ENCODE data around the gene CTNNBIP1.

CTNNBIP1 gene

GRCh38 chr1:9840176-9840575 is 69.9 kb downstream of the CTNNBIP1 start:
- no peak overlapping the region for H3K4me3 ChIP-seq (replicated peaks; ENCODE audit: low read depth, low read length)
- TF ChIP-seq CTCF (IDR thresholded peaks at IDR 0.05; ENCODE audit: low read length, missing control alignments) = no peak
- no peak for DNase-seq (ENCODE audit: low read depth)

GRCh38 chr1:9838946-9839345 is 71.1 kb downstream of the CTNNBIP1 start:
- TF ChIP-seq CTCF (IDR thresholded peaks at IDR 0.05; ENCODE audit: low read length, missing control alignments) = no peak
- no peak for DNase-seq (ENCODE audit: low read depth)
- no peak overlapping the region for H3K4me3 ChIP-seq (replicated peaks; ENCODE audit: low read depth, low read length)

- no peak for DNase-seq (ENCODE audit: low read depth)
- TF ChIP-seq CTCF (IDR thresholded peaks at IDR 0.05; ENCODE audit: low read length, missing control alignments) = no peak
- H3K4me3 ChIP-seq (replicated peaks; ENCODE audit: low read depth, low read length) = no peak overlapping the region
Measured at GRCh38 chr1:9836632-9836960, 73.5 kb downstream of the CTNNBIP1 start.

GRCh38 chr1:9835758-9836631 is 74.1 kb downstream of the CTNNBIP1 start:
- peak; percentile 52 for DNase-seq (ENCODE audit: low read depth)
- TF ChIP-seq CTCF (IDR thresholded peaks at IDR 0.05; ENCODE audit: low read length, missing control alignments) = no peak
- H3K4me3 ChIP-seq (replicated peaks; ENCODE audit: low read depth, low read length) = no peak overlapping the region

- H3K4me3 ChIP-seq (replicated peaks; ENCODE audit: low read depth, low read length) = no peak overlapping the region
- TF ChIP-seq CTCF (IDR thresholded peaks at IDR 0.05; ENCODE audit: low read length, missing control alignments) = no peak
- DNase-seq (ENCODE audit: low read depth) = no peak
Measured at GRCh38 chr1:9835404-9835757, 74.7 kb downstream of the CTNNBIP1 start.

- no peak overlapping the region for H3K4me3 ChIP-seq (replicated peaks; ENCODE audit: low read depth, low read length)
- no peak for TF ChIP-seq CTCF (IDR thresholded peaks at IDR 0.05; ENCODE audit: low read length, missing control alignments)
- no peak for DNase-seq (ENCODE audit: low read depth)
Measured at GRCh38 chr1:9833632-9834031, 76.4 kb downstream of the CTNNBIP1 start.
